NCI-H1436 treated with DMSO at 0.1 percent for 48 hours (cell line): ENCODE data around the gene NALCN.

ENCODE experiments used
- DNase-seq: peaks from one replicate; lab custom pipeline; 2025; lab: John Stamatoyannopoulos, UW

Gene NALCN

DNA sequence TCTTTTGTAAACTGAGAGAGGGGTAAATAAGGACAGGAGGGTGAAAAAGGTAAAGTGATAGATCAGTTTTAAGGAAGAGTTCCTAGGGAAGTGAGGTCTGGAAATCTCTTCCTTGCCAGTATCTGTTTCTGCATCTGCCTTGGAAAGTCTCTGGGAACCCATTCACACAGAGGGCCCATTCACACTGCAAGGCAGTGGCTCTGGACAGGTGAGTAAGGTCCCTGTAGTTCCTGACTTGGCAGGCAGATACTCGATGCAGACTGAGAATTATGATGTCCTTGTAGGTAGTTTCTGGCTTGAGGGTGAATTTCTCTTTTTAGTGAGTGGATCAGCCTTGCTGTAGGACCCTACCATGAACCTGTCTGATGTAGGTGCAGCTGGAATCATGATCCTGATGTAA lies 293.3 kb downstream of the NALCN start:
- DNase-seq: no peak

DNA sequence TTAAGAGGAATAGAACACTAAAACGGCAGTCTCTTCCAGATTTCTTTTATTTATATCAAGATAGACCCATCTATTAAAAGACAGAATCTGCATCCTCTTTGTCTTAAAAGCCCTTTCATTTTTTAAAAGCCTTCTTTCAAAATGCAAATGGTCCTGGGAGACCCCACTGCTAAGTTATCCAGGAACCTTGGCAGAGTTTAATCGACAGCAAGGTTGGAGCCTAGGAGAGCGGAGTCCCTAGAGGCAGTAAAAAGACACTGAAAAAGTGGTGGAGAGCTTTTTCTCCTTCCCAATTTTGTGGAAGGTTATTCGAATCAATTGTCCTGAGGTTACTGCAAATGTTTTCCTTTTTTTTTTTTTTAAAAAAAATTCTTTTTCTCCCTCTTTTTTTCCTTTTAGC lies 294.7 kb downstream of the NALCN start:
- DNase-seq: no peak

DNA sequence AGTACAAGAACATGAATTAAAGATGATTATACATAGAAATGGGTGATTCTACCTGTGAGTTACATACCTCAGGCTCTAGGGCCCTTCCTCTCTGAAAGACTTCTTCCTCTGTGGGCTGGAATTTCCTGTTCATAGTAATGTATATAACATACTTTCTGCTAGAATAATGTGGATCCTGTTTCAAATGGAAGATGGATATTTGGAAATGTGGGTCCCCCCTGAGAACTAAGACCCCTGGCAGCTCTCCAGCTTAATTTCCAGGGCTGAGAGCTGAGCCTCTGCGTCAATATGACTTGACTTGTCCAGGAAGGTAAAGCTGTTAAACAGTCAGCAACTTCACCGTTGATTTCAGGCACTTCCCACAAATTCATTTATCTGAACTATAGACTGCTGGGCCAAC lies 296.3 kb downstream of the NALCN start:
- DNase-seq: no peak

DNA sequence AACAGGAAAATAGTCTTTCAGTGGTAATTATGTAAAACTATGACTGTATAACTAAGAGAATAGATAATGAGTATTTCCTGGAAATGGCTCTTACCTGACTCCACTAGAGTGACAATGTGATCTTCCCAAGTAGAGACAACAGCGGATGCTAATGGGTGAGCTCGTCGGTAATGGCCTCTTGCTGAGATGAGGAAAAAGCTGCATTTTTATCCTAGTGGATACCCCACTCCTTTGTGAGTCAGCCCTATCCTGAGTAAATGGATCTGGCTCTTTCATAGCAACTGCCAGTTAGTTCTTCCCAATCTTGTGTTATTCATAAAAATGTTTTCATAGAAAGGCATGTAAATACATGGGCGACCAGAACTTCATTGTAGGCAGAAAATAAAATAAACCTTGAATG lies 299.5 kb downstream of the NALCN start:
- DNase-seq: no peak

DNA sequence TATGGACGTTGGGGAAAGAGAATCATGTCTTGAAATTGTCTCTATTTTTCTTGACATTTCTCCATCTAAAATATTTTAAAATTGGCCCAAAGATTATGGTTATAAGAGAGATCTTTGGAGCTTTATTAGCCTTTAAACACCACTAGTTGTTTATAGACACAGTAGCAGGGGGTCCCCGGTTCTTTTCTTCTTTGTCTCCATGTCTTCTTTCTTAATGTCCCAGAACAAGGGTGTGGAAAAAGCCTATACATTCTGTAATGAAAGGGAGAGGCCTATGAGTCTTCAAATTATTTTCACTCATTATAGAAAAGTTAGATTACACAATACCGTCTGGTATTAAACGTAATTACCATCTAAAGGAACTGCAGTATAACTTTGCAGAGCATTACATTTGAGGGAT lies 300.0 kb downstream of the NALCN start:
- DNase-seq: no peak

DNA sequence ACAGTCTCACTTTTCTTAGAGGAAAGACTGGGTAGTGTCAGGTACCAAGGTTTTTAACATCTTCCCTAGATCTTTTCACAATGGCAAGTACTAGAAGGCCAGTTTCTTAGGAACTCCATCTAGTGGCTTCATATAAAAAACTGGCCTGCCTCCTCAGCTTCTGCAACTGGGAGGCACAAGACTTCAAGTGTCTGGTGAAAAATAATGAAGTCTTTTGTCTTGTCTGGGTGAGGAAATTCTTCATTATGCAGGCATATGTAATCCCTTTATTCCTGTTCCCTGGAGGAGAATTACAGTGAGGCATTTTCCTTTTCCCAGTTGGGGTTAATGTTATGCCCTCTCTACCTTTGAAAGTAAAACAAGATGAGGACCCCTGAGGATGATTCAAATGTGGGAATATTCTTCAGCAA lies 300.5 kb downstream of the NALCN start:
- no peak for DNase-seq

DNA sequence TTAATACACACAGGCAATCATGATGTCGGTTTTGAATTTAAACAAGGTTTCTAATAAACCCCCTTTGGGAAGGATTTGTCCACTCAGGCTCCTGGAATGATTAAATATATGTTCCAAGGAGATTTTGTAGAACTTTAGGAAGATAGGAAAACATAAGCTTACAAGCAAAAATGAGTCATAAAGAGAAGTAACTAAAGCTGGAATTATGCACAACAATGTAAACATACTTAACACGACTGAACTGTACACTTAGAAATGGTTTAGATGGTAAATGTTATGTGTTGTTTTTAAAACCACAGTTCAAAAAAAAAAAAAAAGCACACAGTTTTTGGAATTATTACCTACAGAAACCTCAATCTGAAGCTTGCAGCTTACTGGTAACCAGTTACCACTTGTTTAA lies 304.4 kb downstream of the NALCN start:
- DNase-seq: no peak

DNA sequence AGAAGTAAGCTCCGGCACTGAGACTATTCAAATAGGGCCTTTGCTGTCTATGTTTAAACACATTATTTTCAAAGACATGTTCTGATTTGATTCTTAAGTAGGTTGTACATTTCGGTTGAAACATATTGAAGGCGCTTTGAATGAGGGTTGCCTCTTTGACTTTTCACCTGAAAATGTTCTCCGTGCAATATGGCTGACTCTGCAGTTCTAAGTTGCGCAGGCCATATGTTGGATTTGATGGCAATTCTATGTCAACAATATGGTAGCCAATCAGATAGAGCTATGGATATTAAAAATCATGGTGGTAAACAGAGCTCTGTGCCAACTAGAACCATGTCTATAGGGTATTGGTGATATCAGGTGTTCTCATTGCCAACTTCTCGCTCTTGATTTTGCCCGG lies 307.3 kb downstream of the NALCN start:
- DNase-seq: no peak

DNA sequence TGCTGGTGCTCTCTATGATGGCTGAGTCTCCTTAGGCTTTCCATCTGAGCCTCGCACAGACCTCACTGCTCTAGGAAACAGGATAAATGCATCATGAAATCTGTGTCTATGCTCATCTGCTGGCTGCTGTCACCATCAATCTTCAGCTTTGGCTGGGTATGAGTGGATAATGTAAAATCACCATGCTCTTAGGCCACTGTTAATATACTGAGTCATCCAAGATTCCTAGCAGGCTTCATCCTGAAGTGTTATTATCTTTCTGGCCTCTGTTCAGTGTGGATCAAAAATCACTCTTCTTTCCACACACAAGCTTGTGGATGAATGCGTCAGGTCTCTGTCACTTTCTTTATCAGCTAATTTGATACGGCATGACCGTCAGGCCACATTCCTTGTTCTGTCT lies 317.4 kb downstream of the NALCN start:
- DNase-seq: no peak

DNA sequence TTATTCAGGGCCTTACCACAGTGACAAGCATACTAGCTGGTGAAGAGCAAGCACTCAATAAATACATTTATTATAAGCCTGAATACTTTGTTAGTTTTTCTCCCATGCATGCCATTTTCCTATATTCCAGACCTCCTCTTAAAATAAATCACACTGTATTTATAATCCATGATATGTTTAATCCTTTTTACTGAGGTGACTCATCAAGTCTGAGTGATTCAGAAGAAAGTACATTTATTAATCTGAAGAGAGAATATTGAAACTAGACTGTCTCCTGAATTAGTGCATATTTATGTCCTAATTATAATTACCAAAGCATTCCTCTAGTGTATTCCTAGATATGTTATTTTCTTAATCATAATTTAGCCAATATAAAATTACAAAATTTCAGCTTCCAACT lies 323.3 kb downstream of the NALCN start:
- DNase-seq: no peak

DNA sequence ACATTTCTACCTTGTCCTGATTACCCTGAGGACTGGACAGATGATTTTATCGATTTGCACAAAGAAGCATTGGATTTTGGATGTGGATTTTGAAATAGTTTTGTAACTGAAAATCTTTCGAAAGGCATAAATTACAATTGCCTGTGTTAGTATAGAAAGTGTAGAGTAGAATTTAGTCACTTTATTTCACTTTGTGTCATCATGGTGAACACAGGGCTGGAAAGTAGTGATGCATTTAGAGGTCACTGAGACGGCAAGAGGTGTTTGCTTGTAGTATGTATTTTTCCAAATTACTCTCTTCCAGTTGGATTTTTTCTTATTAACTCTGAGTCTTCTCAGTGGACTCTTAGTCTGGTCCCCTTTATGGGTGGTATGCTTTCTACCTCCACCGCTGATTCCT lies 326.0 kb downstream of the NALCN start:
- no peak for DNase-seq

DNA sequence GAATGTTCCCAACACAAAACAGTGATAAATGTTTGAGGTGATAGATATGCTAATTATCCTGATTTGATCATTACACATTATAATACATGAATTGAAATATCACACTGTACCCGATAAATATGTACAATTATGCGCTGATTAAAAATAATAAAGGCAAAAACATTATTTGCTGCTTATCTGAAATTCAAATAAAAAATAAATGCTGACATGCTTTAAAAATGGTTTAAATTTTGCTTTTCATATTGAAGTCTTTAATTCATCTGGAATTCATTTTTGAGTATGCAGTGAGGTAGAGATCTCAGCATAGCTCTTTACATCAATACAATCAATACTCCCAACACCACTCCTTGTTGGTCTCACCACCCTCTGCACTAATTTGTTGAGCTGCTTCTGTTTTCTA lies 330.8 kb downstream of the NALCN start:
- DNase-seq: no peak

DNA sequence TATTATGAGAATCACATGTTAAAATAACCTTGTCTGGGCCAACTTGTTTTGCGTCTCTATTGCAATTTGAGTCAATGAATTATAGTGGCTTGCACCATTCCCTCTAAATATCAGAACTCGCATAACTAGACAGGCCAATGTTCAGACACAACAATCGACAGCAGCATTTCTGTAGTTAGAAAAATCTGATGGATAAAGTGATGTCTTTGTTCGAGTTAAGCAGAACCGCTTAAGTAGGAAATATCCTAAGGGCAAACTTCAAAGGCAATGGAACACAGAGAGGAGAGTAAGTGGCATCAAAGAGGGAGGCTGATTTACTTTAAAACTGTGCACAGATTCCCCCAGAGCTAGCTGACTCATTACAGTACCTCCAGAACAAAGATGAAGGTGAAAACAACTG lies 333.9 kb downstream of the NALCN start:
- no peak for DNase-seq

DNA sequence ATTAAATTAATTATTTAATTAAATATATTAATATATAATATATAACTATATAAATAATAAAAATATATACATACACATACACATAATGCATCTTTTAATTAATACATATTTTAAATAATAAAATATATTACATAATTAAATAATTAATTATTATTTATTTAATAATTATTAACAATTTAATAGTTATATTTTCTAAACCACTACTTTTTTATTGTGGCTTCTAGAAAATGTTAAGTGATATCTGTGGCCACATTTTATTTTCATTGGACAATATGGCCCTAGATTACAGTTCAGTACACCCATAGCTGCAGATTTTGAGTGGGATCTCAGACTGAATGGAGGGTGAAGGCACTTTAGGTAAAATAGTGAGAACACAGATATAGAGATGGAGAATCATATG lies 335.7 kb downstream of the NALCN start:
- no peak for DNase-seq

DNA sequence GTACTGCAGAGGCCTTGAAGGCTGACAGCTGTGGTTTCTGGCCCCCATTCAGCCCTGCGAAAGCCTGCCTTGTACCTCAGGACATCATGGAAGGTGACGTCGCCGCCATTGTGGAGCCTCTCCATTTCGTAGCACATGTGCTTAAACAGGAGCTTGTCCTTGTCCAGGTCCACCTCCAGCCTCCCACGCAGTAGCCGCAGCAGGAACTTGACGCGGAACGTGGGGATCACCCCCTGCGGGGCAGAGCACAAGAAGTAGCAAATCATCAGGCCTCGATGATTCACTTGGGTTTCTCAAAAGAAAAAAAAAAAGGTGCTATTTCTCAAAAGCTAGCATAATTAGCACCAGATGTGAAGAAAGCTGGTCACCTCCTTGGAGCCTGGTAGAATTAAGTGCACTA lies 351.0 kb downstream of the NALCN start:
- DNase-seq: no peak

DNA sequence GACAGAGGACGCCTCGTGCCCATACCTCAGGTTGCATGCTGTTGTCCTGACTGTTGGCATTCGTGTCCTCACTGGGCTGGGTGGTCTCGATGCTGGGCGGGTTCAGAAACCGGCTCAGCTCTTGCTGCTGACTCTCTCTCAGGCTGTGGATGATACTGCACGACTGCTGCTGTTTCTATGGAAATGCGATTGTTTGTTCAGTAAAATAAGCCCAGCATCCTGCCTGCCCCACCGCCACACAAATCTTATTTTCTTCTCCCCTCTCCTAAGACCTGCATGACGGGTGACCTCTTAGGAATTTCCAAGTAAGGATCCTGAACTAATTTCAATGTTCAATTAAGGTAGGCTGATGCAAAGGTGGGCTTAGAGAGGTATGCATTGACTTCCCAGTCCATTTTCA lies 356.5 kb downstream of the NALCN start:
- DNase-seq: no peak

DNA sequence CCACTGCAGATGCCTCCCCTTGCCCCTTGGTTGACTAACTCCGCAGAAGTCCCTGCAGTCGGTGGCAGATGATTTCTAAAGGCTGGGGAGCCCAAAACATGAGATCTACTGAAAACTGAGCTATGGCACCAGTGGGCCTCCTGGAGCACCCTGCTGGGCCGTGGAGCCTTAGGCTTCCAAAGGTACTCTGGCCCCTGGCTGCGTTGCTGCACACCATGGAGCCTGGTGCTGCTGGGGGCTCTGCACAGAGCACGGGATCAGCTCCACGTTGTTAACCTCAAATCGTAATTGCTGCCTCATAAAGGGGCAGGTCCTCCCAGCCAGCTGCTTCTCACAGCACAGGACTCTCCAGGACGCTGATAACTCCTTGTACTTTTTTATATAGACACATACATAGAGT lies 357.5 kb downstream of the NALCN start:
- DNase-seq: no peak

DNA sequence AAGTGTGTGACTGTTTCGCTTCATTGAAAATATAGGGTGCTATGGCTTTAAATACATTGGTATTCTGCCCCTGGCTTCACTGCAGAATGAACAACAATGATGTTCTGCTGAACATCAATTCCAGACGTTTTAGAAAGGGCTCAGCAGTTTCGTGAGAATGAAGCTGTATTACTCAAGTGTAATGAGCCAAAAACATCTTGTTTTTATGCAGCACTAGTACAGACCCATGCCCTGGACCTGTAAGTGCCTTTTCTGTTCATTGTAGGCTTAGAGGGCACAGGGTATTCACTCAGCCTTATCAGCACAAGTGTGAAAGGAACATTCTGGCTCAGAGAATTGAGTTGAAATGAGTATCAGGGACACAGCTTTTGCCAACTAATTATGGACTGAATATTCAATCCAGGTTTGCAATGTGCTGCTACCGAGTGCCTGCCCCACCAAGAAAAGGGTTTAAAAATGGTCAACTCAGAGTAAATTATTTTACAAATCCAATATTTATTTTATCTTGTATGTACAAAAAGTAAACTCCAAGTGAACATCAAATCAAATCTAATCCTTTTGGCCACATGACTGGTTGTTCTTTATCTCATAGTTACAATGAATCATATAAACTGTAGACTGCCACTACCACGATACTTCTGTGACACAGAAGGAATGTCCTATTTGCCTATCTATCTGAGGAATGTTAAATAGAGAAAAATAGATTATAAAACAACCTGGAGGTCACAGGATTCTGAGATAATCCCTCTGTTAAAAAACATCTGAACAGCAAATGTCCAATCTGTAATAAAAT lies 362.8 kb downstream of the NALCN start:
- no peak for DNase-seq

DNA sequence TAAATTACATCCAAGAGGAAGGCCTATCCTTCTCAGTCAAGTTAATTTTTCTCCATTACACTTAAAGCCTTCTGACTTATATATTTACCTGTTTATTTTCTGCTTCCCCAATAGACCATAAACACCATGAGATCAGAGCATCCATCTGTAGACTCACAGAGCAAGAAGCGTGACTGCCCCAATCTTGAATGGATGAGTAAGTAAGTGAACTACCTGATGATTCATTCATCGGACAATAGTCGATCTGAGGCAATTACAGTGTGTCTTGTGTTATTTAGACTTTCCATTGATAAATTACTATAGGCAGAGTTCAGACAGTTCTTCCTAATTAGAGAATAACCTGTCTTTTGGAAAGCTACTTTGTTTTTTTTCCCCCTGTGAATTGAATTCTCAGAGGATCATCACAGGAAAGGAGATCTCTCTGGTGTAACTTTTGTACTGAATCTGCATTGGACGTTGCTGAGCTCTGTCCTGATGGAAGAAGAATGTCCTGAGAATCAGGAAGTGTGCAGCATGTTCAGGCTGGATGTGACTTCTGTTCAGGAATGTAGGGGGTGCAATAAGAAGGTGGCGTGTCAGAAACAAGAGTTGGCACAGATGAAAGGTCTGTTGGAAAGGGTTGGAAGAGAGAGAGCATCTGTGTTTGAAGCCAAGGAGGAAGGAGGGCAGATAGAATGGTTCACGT lies 367.0 kb downstream of the NALCN start:
- DNase-seq: no peak

DNA sequence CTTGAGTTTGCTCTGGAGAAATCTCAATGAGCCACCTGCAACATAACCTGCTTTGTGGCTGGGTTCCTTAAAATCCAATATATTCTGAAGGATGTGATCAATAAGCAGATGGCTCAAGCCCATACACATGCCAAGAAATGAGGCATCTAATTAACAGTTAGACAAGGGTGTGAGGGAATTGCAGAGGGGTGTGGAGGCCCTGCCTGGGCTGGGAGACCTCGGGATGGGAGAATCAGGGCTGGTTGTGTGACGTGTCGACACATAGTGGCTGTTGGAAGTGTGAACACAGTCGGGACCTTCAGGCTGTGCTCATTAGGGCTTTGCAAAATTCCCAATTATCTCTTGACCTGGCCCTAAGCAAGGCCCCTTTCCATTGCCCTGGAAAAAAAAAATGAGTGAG lies 379.8 kb downstream of the NALCN start:
- DNase-seq: no peak

DNA sequence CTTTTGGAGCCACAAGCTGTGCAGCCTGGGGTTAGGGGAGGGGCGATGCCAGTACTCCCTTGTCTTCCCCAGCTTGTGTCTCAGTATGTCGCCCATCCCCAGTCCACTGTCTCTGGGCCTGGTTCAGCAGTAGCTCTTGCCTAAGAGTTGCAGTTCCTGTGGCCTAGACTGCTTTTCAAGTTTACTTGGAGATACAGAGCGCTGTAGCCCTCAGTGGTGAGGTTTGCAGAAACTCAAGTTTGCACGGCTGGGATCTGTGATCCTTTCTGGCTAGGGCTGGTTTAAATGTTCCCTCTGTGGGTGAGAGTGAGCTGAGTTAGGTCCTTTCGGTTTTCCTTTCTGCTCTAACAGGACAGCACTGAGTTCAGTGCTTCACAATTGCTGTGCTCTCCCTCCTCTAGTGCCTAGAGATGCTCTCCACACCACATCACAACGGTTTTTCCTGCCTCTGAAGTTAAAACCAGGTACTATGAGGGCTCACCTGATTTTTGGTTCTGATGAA lies 381.1 kb downstream of the NALCN start:
- DNase-seq: no peak

DNA sequence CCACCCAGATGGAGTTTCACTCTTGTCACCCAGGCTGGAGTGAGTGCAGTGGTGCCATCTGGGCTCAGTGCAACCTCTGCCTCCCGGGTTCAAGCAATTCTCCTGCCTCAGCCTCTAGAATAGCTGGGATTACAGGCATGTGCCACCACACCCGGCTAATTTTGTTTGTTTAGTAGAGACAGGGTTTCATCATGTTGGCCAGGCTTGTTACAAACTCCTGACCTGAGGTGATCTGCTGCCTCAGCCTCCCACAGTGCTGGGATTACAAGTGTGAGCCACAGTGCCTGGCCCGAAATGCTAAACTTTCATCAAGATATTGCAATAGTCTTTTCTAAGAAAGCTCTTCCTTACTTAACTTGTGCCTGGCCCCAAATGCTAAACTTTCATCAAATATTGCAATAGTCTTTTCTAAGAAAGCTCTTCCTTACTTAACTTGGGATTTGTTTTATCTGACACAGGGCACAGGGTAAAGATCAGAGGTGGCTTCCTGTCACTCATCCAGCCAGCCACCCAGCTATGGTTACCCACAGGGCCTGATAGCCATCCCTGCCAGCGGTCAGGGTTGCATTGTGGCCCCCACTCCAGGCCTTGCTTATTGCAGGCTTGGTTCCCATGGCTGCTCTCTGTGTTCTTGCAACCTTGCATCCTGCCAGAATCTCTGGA lies 389.4 kb downstream of the NALCN start:
- DNase-seq: no peak

DNA sequence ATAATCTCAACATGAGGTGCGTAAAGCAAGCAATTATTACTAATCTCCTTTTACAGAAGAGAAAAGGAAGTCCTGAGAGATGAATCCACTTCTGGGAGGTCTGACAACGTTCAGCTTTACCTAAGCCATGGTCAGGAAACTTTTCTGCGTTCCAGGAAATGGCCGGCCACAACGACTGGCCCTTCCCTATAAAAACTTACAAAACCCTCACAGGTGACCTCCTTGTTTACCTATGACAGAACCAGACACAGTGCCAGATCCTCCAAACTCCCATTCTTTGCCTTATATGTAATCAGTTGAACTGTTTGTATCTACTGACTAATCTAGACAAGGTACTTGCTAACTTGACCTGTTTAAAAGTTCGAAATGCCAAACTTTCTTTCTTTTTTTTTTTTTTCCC lies 390.0 kb downstream of the NALCN start:
- no peak for DNase-seq
